GM23248 (cell line): ENCODE measurements around the gene SND1. TPM values are rescaled to one million over a fixed set of nuclear protein-coding genes. Genes with fewer than 3 reads are reported as not detected.

Experiments
- DNase-seq: peaks from one replicate; pipeline ENCODE4 v3.0.0-alpha.2; 2015
- H2AFZ ChIP-seq: fragments of 200-600 bp; sonication (generic); 2 replicates; pipeline ENCODE4 v1.6.1; 2016; ENCODE audit warnings: antibody characterized with exemption
- H3F3A ChIP-seq: fragments of 200-600 bp; sonication (generic); 2 replicates; pipeline ENCODE4 v1.6.1; 2016; ENCODE audit warnings: mild to moderate bottlenecking, antibody characterized with exemption, mixed run types; ENCODE audit not compliant: insufficient read depth
- H3K27ac ChIP-seq: fragments of 200-600 bp; sonication (generic); 2 replicates; pipeline ENCODE4 v1.5.1; 2016; ENCODE audit warnings: mild to moderate bottlenecking
- H3K27me3 ChIP-seq: fragments of 200-600 bp; sonication (generic); replicated peaks from 2 replicates; pipeline ENCODE4 v1.6.1; 2016; ENCODE audit warnings: mild to moderate bottlenecking; ENCODE audit not compliant: insufficient read depth
- H3K36me3 ChIP-seq: fragments of 200-600 bp; sonication (generic); 2 replicates; pipeline ENCODE4 v1.6.1; 2016; ENCODE audit warnings: low read depth, mild to moderate bottlenecking
- H3K4me1 ChIP-seq: fragments of 200-600 bp; sonication (generic); 2 replicates; pipeline ENCODE4 v1.6.1; 2016; ENCODE audit warnings: mild to moderate bottlenecking; ENCODE audit not compliant: insufficient read depth
- H3K4me2 ChIP-seq: fragments of 200-600 bp; sonication (generic); one replicate; pipeline ENCODE4 v1.6.1; 2016; ENCODE audit warnings: mild to moderate bottlenecking; ENCODE audit not compliant: unreplicated experiment
- H3K4me3 ChIP-seq: fragments of 200-600 bp; sonication (generic); 2 replicates; pipeline ENCODE4 v1.5.1; 2016; ENCODE audit warnings: mild to moderate bottlenecking
- H3K79me2 ChIP-seq: fragments of 200-600 bp; sonication (generic); 2 replicates; pipeline ENCODE4 v1.6.1; 2016; ENCODE audit warnings: mild to moderate bottlenecking; ENCODE audit not compliant: insufficient read depth
- H3K9ac ChIP-seq: fragments of 200-600 bp; sonication (generic); 2 replicates; pipeline ENCODE4 v1.6.1; 2016; ENCODE audit warnings: mild to moderate bottlenecking
- H3K9me2 ChIP-seq: fragments of 200-600 bp; sonication (generic); 2 replicates; pipeline ENCODE4 v1.6.1; 2016; ENCODE audit warnings: mixed run types, mild to moderate bottlenecking, moderate library complexity; ENCODE audit not compliant: insufficient read depth
- H3K9me3 ChIP-seq: fragments of 200-600 bp; sonication (generic); one replicate; pipeline ENCODE4 v1.6.1; 2017; ENCODE audit warnings: low read depth
- H4K20me1 ChIP-seq: fragments of 200-600 bp; sonication (generic); 2 replicates; pipeline ENCODE4 v1.6.0; 2016; ENCODE audit not compliant: insufficient read depth
- EZH2 ChIP-seq: fragments of 200-600 bp; sonication (generic); IDR thresholded peaks from 2 replicates; pipeline ENCODE4 v1.6.1; 2018; ENCODE audit warnings: antibody characterized with exemption, mild to moderate bottlenecking; ENCODE audit not compliant: insufficient read depth, poor library complexity, severe bottlenecking
- EZH2phosphoT487 ChIP-seq: fragments of 200-600 bp; sonication (generic); IDR thresholded peaks from 2 replicates; pipeline ENCODE4 v1.6.1; 2018; ENCODE audit warnings: antibody characterized with exemption, moderate library complexity, mild to moderate bottlenecking, low read depth; ENCODE audit not compliant: insufficient read depth
- WGBS, 2 experiments: methylation state at CpG; one replicate each; pipeline ENCODE4 v1.1.6; 2015 to 2017; ENCODE audit warnings: low lambda C conversion rate in 2 of 2, low coverage in 1 of 2; ENCODE audit errors: missing lambda C conversion rate in 2 of 2; 5-methylcytosine and 5-hydroxymethylcytosine counted together
- in situ Hi-C: fragments of 300-500 bp; cut with MboI; formaldehyde crosslinking; loops from 2 replicates; pipeline ENCODE4 v1.15.0; 2020
- polyA plus RNA-seq: library from polyadenylated mRNA; unstranded; fragments of >200 nt; fragmentation: Nextera tagmentation; extraction: Ambion mirVana; gene quantifications from 2 replicates; pipeline ENCODE4 v1.2.1, GENCODE V29; 2016
- total RNA-seq: library from RNA; depleted of rRNA; stranded (reverse); fragments of >200 nt; shearing (Covaris generic); gene quantifications from 2 replicates; pipeline ENCODE4 v1.2.3, GENCODE V29; 2014

The SND1 gene
- total and polyA plus RNA-seq, 2 experiments from 2014 or later = 128 to 184 TPM

DNA sequence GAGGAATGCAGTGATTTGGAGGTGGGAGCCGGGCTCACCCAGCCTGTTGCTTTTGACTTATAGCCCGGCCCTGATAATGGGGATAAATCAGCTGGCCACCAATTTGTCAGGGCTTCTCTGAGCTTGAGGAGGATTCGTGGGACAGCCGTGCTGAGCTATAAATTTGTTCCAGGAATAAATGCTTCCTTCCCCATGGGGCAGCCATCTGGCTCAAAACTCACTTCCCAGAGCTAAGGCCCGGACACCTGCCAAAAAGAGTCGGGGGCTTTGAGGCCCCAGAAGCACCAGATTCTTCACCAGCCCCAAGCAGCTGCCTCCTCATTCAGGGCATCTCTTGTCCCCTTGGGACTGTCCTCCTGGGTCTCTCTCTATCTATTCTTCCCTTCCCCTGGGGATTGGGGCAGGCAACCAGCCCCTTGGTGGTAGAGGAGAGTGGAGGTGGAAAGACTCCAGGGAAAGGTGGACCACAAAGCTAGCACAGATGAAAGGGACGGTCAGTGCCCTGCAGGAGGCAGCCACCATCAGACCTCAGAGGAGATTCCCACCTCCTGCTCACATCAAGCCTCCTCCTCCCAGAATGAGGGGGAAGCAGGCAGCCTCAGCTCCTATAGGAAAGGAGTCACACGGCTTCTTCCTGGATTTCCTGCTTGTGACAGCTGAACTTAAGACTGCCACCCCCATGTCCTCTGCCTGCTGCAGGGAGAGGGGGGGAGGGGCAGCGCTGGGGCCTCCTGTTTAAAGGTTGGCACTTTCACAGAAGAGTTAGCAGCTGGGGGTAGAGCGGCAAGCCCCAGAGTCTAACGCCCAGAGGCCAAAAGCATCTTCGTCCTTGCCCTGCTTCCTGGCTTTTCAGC is 423.5 kb downstream of the SND1 start:
- Histone ChIP-seq H3F3A (no peaks in the 10 kb centered on the region), H3K9ac (no peak overlapping the region), H3K9me3 (no peaks in the 10 kb centered on the region), H2AFZ (no peak overlapping the region), H3K79me2 (no peaks in the 10 kb centered on the region), H3K4me2 (no peak overlapping the region), H3K27ac (no peak overlapping the region), H3K36me3 (no peaks in the 10 kb centered on the region; the same call in 1 of the 2 replicates), H3K9me2 (no peaks in the 10 kb centered on the region), H4K20me1 (no peaks in the 10 kb centered on the region), H3K27me3 (no peaks in the 10 kb centered on the region), H3K4me3 (no peak overlapping the region), H3K4me1 (no peaks in the 10 kb centered on the region)
- no peak for TF ChIP-seq EZH2
- DNase-seq = no peak
- 75 to 79% methylated on average over 12 of the region's 12 CpGs for WGBS, 2 experiments
- in situ Hi-C loops = no loop called here

DNA sequence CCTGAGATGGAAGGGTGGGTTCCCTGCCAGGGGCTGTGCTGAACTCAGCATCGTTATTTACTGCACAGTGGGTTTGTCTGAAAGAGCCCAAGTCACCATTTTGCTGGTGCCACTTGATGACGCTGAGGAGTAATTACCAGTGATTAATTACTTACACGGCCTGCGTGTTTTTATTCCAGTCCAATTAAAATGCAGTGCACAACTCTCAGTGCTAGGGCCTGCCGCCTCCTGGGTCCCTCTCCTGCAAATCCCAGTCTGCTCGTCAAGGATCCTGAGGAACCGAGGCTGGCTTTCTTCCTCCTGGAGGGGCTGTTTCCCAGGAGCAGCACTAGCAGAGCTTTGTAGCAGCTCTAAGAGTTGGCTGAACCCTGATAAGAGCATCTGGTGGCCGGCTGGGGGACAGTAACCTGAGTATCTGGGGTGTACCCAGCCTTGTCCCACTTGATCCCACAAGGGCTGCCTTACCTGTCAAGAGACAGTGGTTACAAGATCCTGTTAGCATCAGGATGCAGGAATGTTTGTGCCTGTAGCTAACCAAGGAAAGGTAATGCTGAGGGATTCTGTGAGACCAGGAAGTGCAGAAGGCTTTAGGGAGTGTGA is 424.3 kb downstream of the SND1 start:
- Histone ChIP-seq H3K27ac (no peak overlapping the region), H3K4me2 (no peak overlapping the region), H3K9me3 (no peaks in the 10 kb centered on the region), H3K27me3 (no peaks in the 10 kb centered on the region), H4K20me1 (no peaks in the 10 kb centered on the region), H3K4me1 (no peaks in the 10 kb centered on the region), H3K36me3 (no peaks in the 10 kb centered on the region; the same call in 1 of the 2 replicates), H3K9me2 (no peaks in the 10 kb centered on the region), H3K4me3 (no peak overlapping the region), H3K79me2 (no peaks in the 10 kb centered on the region), H2AFZ (no peak overlapping the region), H3K9ac (no peak overlapping the region), H3F3A (no peaks in the 10 kb centered on the region)
- DNase-seq = no peak
- in situ Hi-C loops = no loop called here
- 91 to 92% methylated on average over 8 of the region's 8 CpGs for WGBS, 2 experiments
- no peak for TF ChIP-seq EZH2

DNA sequence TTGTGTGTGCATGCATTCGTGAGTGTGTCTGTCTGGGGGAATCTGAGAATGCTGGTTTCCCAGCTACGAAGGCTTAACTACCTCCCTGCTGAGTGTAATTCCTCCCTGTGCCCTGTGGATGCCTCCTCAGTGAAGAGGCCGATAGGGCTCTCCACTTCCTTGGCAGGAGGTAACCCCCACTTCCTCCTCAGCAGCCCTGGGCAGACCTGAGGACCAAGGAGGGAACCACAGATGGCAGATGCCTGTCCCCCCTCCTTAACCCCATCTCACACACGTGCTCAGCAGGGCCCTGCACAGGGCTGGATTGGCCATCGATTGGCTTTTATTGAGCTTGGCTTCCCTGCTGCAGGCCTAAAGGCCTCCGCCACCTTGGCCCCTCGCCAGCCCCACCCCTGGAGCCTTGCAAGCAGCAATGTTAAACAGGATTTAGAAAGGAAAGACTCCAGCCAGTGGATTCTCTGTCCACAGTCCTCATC is 424.8 kb downstream of the SND1 start:
- no peak for TF ChIP-seq EZH2
- no peak for TF ChIP-seq EZH2phosphoT487
- WGBS, 2 experiments = 53 to 63% methylated on average over 7 of the region's 7 CpGs
- Histone ChIP-seq H3K27ac (no peak overlapping the region), H3K4me3 (no peak overlapping the region), H3K4me1 (no peaks in the 10 kb centered on the region), H2AFZ (no peak overlapping the region), H3K79me2 (no peaks in the 10 kb centered on the region), H3F3A (no peaks in the 10 kb centered on the region), H3K36me3 (no peaks in the 10 kb centered on the region; the same call in 1 of the 2 replicates), H3K9me3 (no peaks in the 10 kb centered on the region), H3K4me2 (no peak overlapping the region), H3K27me3 (no peaks in the 10 kb centered on the region), H4K20me1 (no peaks in the 10 kb centered on the region), H3K9ac (no peak overlapping the region), H3K9me2 (no peaks in the 10 kb centered on the region)
- DNase-seq = no peak
- in situ Hi-C loops = no loop called here

DNA sequence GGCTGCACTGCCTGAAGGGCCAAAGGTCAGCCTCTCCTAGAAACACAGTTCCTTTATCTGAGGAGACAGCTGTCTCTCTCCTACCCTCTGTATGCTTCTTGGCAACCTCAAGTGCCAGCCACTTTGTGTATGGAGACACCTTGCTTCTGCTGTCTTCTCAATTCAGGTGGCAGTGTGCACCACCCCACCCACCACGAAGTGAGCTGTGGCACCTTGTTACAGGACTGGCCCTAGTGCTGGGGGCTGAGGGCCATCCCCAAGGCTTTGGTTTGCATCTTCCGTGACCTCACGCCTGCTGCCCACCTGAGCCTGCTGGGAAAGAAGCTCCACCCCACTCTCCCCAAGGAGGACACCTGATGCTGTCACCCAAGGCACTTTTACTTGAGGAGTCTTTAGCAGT is 426.3 kb downstream of the SND1 start:
- Histone ChIP-seq H2AFZ (no peak overlapping the region), H3F3A (no peaks in the 10 kb centered on the region), H3K27me3 (no peaks in the 10 kb centered on the region), H3K9ac (no peak overlapping the region), H4K20me1 (no peaks in the 10 kb centered on the region), H3K79me2 (no peaks in the 10 kb centered on the region), H3K9me2 (no peaks in the 10 kb centered on the region), H3K4me2 (no peak overlapping the region), H3K4me3 (no peak overlapping the region), H3K9me3 (no peaks in the 10 kb centered on the region), H3K27ac (no peak overlapping the region), H3K4me1 (no peaks in the 10 kb centered on the region), H3K36me3 (no peaks in the 10 kb centered on the region; the same call in 1 of the 2 replicates)
- WGBS, 2 experiments = 93 to 96% methylated on average over 3 of the region's 3 CpGs
- in situ Hi-C loops = no loop called here
- TF ChIP-seq EZH2phosphoT487 = no peak
- TF ChIP-seq EZH2 = no peak
- no peak for DNase-seq
